IMR-90 (cell line): ENCODE measurements around the gene SLC35G6. TPM values are rescaled to one million over a fixed set of nuclear protein-coding genes. Genes with fewer than 3 reads are reported as not detected.

Source experiments
- ATAC-seq: fragments of 200-7000 bp; cut with Tn5 transposase; 2 replicates; pipeline ENCODE4 v1.9.1; 2020; ENCODE audit warnings: low read depth, mild to moderate bottlenecking, moderate library complexity
- BruUV-seq: library from RNA; stranded (reverse); fragments of 400-500 nt; replicated peaks from 2 replicates; lab custom pipeline; 2021; lab: Mats Ljungman, UMichigan
- CTCF ChIA-PET: fragments of 300-600 bp; formaldehyde crosslinking; extraction: SDS; loops from one replicate; lab custom pipeline; 2021; ENCODE audit warnings: antibody characterized with exemption; lab: Yijun Ruan, JAX
- POLR2A ChIA-PET: fragments of 300-600 bp; sonication (Branson Sonifier 250); formaldehyde crosslinking; loops from one replicate; lab custom pipeline; 2022; ENCODE audit warnings: antibody characterized with exemption; ENCODE audit not compliant: unreplicated experiment; lab: Charles Lee
- DNase-seq: peaks from one replicate; pipeline ENCODE4 v3.0.0; 2013
- H2AFZ ChIP-seq: replicated peaks from 2 replicates; pipeline ENCODE3; 2013; ENCODE audit warnings: low read length, mild to moderate bottlenecking; ENCODE audit not compliant: poor library complexity
- H2AK5ac ChIP-seq: 2 replicates; pipeline ENCODE4 v1.6.1; 2013; ENCODE audit warnings: low read depth, low read length, inconsistent platforms
- H2AK9ac ChIP-seq: replicated peaks from 2 replicates; pipeline ENCODE3; 2013; ENCODE audit warnings: mild to moderate bottlenecking, low read depth, low read length, moderate library complexity; ENCODE audit not compliant: poor library complexity
- H2BK120ac ChIP-seq: 2 replicates; pipeline ENCODE4 v1.6.1; 2013; ENCODE audit warnings: low read depth, low read length, inconsistent platforms
- H2BK15ac ChIP-seq: 3 replicates; pipeline ENCODE4 v1.6.1; 2013; ENCODE audit warnings: low read depth, low read length, inconsistent platforms
- H2BK20ac ChIP-seq: 2 replicates; pipeline ENCODE4 v1.6.1; 2013; ENCODE audit warnings: low read depth, mild to moderate bottlenecking, inconsistent platforms, low read length, moderate library complexity
- H2BK5ac ChIP-seq: 2 replicates; pipeline ENCODE4 v1.6.1; 2013; ENCODE audit warnings: mild to moderate bottlenecking, low read depth, low read length, inconsistent platforms; ENCODE audit not compliant: poor library complexity, severe bottlenecking
- H3K14ac ChIP-seq: replicated peaks from 2 replicates; pipeline ENCODE4 v1.6.1; 2013; ENCODE audit warnings: low read depth, low read length, inconsistent platforms
- H3K18ac ChIP-seq: 2 replicates; pipeline ENCODE4 v1.6.1; 2013; ENCODE audit warnings: low read depth, low read length, control low read depth
- H3K23ac ChIP-seq: 2 replicates; pipeline ENCODE4 v1.6.1; 2013; ENCODE audit warnings: low read depth, low read length, inconsistent platforms
- H3K27ac ChIP-seq: 2 replicates; pipeline ENCODE4 v1.5.1; 2013; ENCODE audit warnings: mild to moderate bottlenecking, control low read depth, low read length; ENCODE audit not compliant: insufficient read depth
- H3K27me3 ChIP-seq: 2 replicates; pipeline ENCODE4 v1.6.1; 2013; ENCODE audit warnings: low read length; ENCODE audit not compliant: control insufficient read depth, insufficient read depth
- H3K36me3 ChIP-seq: 2 replicates; pipeline ENCODE4 v1.6.1; 2013; ENCODE audit warnings: low read length, mixed read lengths; ENCODE audit not compliant: control insufficient read depth, insufficient read depth
- H3K4ac ChIP-seq: 2 replicates; pipeline ENCODE4 v1.6.1; 2013; ENCODE audit warnings: low read depth, low read length, inconsistent platforms
- H3K4me1 ChIP-seq: 2 replicates; pipeline ENCODE4 v1.6.1; 2013; ENCODE audit warnings: low read length, mixed read lengths; ENCODE audit not compliant: control insufficient read depth, insufficient read depth
- H3K4me2 ChIP-seq: 2 replicates; pipeline ENCODE4 v1.6.1; 2013; ENCODE audit warnings: low read depth, mild to moderate bottlenecking, control low read depth, low read length, moderate library complexity
- H3K4me3 ChIP-seq: 2 replicates; pipeline ENCODE4 v1.5.1; 2013; ENCODE audit warnings: low read depth, mild to moderate bottlenecking, control low read depth, low read length, moderate library complexity; ENCODE audit not compliant: insufficient read depth
- H3K56ac ChIP-seq: 2 replicates; pipeline ENCODE4 v1.6.1; 2013; ENCODE audit warnings: low read length, inconsistent platforms; ENCODE audit not compliant: insufficient read depth; ENCODE audit errors: extremely low read depth
- H3K79me1 ChIP-seq, 2 experiments: 2 replicates each; pipeline ENCODE4 v1.6.1; 2013; ENCODE audit warnings: low read length in 2 of 2, inconsistent platforms in 1 of 2, low read depth in 1 of 2
- H3K9ac ChIP-seq: 2 replicates; pipeline ENCODE4 v1.6.1; 2013; ENCODE audit warnings: low read depth, low read length, control low read depth
- H3K9me1 ChIP-seq: 2 replicates; pipeline ENCODE4 v1.6.1; 2013; ENCODE audit warnings: low read length, inconsistent platforms; ENCODE audit not compliant: insufficient read depth
- H3K9me3 ChIP-seq: 2 replicates; pipeline ENCODE4 v1.6.1; 2013; ENCODE audit warnings: low read length; ENCODE audit not compliant: control insufficient read depth, insufficient read depth
- H4K20me1 ChIP-seq: 2 replicates; pipeline ENCODE4 v1.6.1; 2013; ENCODE audit warnings: low read length, inconsistent platforms; ENCODE audit not compliant: insufficient read depth
- H4K5ac ChIP-seq: 2 replicates; pipeline ENCODE4 v1.6.1; 2013; ENCODE audit warnings: mild to moderate bottlenecking, low read depth, low read length, control low read depth
- H4K8ac ChIP-seq, 2 experiments: 2 replicates each; pipeline ENCODE4 v1.6.1; 2013; ENCODE audit warnings: low read depth in 2 of 2, low read length in 2 of 2, control low read depth in 1 of 2, inconsistent platforms in 1 of 2
- H4K91ac ChIP-seq: 2 replicates; pipeline ENCODE4 v1.6.1; 2013; ENCODE audit warnings: low read depth, low read length, inconsistent platforms; ENCODE audit not compliant: insufficient read depth
- BHLHE40 ChIP-seq: fragments of 150-350 bp; IDR thresholded peaks from 2 replicates; pipeline ENCODE4 v1.6.1; 2016; ENCODE audit warnings: mild to moderate bottlenecking, low read depth, low read length
- CEBPB ChIP-seq: IDR thresholded peaks from 2 replicates; pipeline ENCODE4 v1.6.1; 2012; ENCODE audit warnings: low read depth, low read length, improper control_type of control experiment
- CHD1 ChIP-seq: IDR thresholded peaks from 2 replicates; pipeline ENCODE4 v1.6.1; 2012; ENCODE audit warnings: low read depth, low read length, improper control_type of control experiment
- FOS ChIP-seq: fragments of 150-350 bp; IDR thresholded peaks from 2 replicates; pipeline ENCODE4 v1.6.1; 2016; ENCODE audit warnings: low read depth, low read length
- MAFK ChIP-seq: IDR thresholded peaks from 2 replicates; pipeline ENCODE4 v1.6.1; 2012; ENCODE audit warnings: low read depth, low read length, improper control_type of control experiment
- MAZ ChIP-seq: IDR thresholded peaks from 2 replicates; pipeline ENCODE4 v1.6.1; 2012; ENCODE audit warnings: low read depth, mild to moderate bottlenecking, low read length, improper control_type of control experiment, moderate library complexity, borderline replicate concordance
- MXI1 ChIP-seq: IDR thresholded peaks from 2 replicates; pipeline ENCODE4 v1.6.1; 2012; ENCODE audit warnings: low read depth, mild to moderate bottlenecking, low read length, moderate library complexity, borderline replicate concordance
- NFE2L2 ChIP-seq: fragments of 150-350 bp; IDR thresholded peaks from 2 replicates; pipeline ENCODE4 v1.6.1; 2016; ENCODE audit warnings: low read depth, mild to moderate bottlenecking, low read length
- POLR2A ChIP-seq: IDR thresholded peaks from 2 replicates; pipeline ENCODE4 v1.6.1; 2012; ENCODE audit warnings: mild to moderate bottlenecking, low read depth, low read length
- RAD21 ChIP-seq: IDR thresholded peaks from 2 replicates; pipeline ENCODE4 v1.6.1; 2012; ENCODE audit warnings: low read length, improper control_type of control experiment
- RCOR1 ChIP-seq: IDR thresholded peaks from 2 replicates; pipeline ENCODE4 v1.6.1; 2012; ENCODE audit warnings: mild to moderate bottlenecking, low read length, improper control_type of control experiment; ENCODE audit not compliant: insufficient replicate concordance
- RFX5 ChIP-seq: IDR thresholded peaks from 2 replicates; pipeline ENCODE4 v1.8.0; 2012; ENCODE audit warnings: low read depth, mild to moderate bottlenecking, low read length, moderate library complexity
- SMC3 ChIP-seq: fragments of 150-350 bp; IDR thresholded peaks from 2 replicates; pipeline ENCODE4 v1.6.1; 2016; ENCODE audit warnings: low read depth, mild to moderate bottlenecking, antibody characterized with exemption, low read length, moderate library complexity
- WGBS, 2 experiments: methylation state at CpG; one replicate each; pipeline versions ENCODE4 v1.1.5 to v1.1.7; 2013; ENCODE audit warnings: missing lambda C conversion rate in 2 of 2; ENCODE audit not compliant: insufficient read length in 1 of 2; ENCODE audit errors: extremely low coverage in 2 of 2; 5-methylcytosine and 5-hydroxymethylcytosine counted together
- dilution Hi-C: fragments of 300-500 bp; cut with HindIII; formaldehyde crosslinking; loops from one replicate; pipeline ENCODE4 v1.14.3; 2018; ENCODE audit warnings: low sequenced_read_pairs; ENCODE audit not compliant: unreplicated experiment
- in situ Hi-C: fragments of 300-500 bp; cut with MboI; formaldehyde crosslinking; loops from 3 replicates; pipeline ENCODE4 v1.14.3; 2019; ENCODE audit warnings: low sequenced_read_pairs, inconsistent platforms, mixed read lengths
- intact Hi-C: fragments of 100-400 bp; cut with micrococcal nuclease; formaldehyde crosslinking; loops from 2 replicates; pipeline ENCODE4 v1.10.0; 2022
- polyA plus RNA-seq, 3 experiments: library from polyadenylated mRNA; depleted of rRNA; stranded (reverse); fragments of >200 nt; gene quantifications; 2 replicates each; pipeline ENCODE4 v1.2.3, GENCODE V29; 2012; ENCODE audit warnings: low replicate concordance in 1 of 3
- total RNA-seq: library from RNA; depleted of rRNA; stranded (reverse); fragments of >200 nt; gene quantifications from 2 replicates; pipeline ENCODE4 v1.2.3, GENCODE V29; 2012
- TF ChIP-seq, protein P1 (sequence below): conservative IDR thresholded peaks from 2 replicates; pipeline ENCODE4 v1.5.1; 2012; ENCODE audit warnings: mild to moderate bottlenecking, low read depth, low read length, improper control_type of control experiment
- TF ChIP-seq, protein P2 (sequence below): fragments of 150-350 bp; IDR thresholded peaks from 2 replicates; pipeline ENCODE4 v1.6.1; 2016; ENCODE audit warnings: low read depth, mild to moderate bottlenecking, low read length, moderate library complexity, borderline replicate concordance
- TF ChIP-seq, protein P3 (sequence below): fragments of 150-350 bp; IDR thresholded peaks from 2 replicates; pipeline ENCODE4 v1.6.1; 2017; ENCODE audit warnings: mild to moderate bottlenecking, antibody characterized with exemption, low read length, low read depth

The SLC35G6 gene
- total and polyA plus RNA-seq, 2 of the 4 experiments (the other 2 are of a cell fraction): not detected

DNA sequence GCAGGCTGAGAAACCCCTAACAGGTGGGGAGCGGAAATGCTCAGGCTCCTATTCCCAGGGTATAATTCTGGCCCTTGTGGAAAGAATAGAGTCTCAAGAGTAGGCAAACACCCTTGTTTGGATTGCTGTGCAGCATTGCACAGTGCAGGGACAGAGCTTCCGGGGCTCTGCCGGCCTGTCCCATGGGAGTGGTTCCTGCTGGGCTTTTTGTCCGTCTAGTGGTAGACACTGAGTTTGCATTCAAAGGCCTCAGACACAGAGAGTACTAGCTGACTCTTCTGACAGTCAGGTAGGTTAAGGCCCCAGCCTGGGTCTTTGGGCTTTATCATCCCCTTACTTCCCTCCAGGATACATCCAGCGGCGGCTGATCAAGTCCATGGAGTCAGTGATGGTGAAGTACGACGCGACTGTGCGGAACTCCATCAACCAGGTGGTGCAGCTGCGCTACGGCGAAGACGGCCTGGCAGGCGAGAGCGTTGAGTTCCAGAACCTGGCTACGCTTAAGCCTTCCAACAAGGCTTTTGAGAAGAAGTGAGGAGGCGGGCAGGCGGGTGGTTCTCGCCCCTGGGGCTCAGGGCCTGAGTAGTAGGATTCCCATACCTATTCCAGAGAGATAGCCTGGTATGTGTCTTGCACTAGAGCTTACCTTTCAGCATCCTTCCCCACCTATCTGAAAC is 21.1 kb downstream of the SLC35G6 start:
- Histone ChIP-seq H2BK20ac (no peak overlapping the region), H2BK15ac (no peak overlapping the region), H2BK5ac (no peak overlapping the region), H4K91ac (no peak overlapping the region), H3K18ac (no peak overlapping the region), H3K4me2 (no peak overlapping the region), H3K23ac (no peak overlapping the region), H2AK5ac (no peak overlapping the region), H3K4ac (no peak overlapping the region), H3K14ac (no peak overlapping the region), H4K8ac (no peak overlapping the region), H2AK9ac (no peak overlapping the region), H3K56ac (no peak overlapping the region), H3K4me3 (no peak overlapping the region), H3K27me3 (no peaks in the 10 kb centered on the region), H3K9me3 (no peaks in the 10 kb centered on the region), H3K27ac (no peak overlapping the region), H3K79me1 (peaks cover 36 to 45% of the 10 kb centered on the region in 2 experiments), H3K9ac (no peak overlapping the region), H4K5ac (no peak overlapping the region), H3K36me3 (peaks cover 76% of the 10 kb centered on the region), H2AFZ (no peak overlapping the region), H2BK120ac (no peak overlapping the region), H3K9me1 (peaks cover 2% of the 10 kb centered on the region; the same call in 1 of the 2 replicates), H4K20me1 (peaks cover 9% of the 10 kb centered on the region; the same call in 1 of the 2 replicates), H3K4me1 (no peaks in the 10 kb centered on the region)
- POLR2A ChIA-PET: no interaction called here
- dilution Hi-C loops (no loop called here), in situ Hi-C loops (no loop called here), intact Hi-C loops (no loop called here)
- BruUV-seq: no TSS peak
- CTCF ChIA-PET: interaction anchor here (1.2 kb wide), 1 partner anchor 12 kb away, joined by 3 read pairs; no protein-coding TSS in a partner anchor
- TF ChIP-seq RAD21 (no peak), BHLHE40 (no peak), CHD1 (no peak), MAZ (no peak), RCOR1 (no peak), NFE2L2 (no peak), MXI1 (no peak), SMC3 (no peak), MAFK (no peak), RFX5 (no peak), CEBPB (no peak), POLR2A (no peak), FOS (no peak)
- TF ChIP-seq, protein P1, sequence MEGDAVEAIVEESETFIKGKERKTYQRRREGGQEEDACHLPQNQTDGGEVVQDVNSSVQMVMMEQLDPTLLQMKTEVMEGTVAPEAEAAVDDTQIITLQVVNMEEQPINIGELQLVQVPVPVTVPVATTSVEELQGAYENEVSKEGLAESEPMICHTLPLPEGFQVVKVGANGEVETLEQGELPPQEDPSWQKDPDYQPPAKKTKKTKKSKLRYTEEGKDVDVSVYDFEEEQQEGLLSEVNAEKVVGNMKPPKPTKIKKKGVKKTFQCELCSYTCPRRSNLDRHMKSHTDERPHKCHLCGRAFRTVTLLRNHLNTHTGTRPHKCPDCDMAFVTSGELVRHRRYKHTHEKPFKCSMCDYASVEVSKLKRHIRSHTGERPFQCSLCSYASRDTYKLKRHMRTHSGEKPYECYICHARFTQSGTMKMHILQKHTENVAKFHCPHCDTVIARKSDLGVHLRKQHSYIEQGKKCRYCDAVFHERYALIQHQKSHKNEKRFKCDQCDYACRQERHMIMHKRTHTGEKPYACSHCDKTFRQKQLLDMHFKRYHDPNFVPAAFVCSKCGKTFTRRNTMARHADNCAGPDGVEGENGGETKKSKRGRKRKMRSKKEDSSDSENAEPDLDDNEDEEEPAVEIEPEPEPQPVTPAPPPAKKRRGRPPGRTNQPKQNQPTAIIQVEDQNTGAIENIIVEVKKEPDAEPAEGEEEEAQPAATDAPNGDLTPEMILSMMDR: no peak
- TF ChIP-seq, protein P2, sequence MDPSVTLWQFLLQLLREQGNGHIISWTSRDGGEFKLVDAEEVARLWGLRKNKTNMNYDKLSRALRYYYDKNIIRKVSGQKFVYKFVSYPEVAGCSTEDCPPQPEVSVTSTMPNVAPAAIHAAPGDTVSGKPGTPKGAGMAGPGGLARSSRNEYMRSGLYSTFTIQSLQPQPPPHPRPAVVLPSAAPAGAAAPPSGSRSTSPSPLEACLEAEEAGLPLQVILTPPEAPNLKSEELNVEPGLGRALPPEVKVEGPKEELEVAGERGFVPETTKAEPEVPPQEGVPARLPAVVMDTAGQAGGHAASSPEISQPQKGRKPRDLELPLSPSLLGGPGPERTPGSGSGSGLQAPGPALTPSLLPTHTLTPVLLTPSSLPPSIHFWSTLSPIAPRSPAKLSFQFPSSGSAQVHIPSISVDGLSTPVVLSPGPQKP: no peak
- TF ChIP-seq, protein P3, sequence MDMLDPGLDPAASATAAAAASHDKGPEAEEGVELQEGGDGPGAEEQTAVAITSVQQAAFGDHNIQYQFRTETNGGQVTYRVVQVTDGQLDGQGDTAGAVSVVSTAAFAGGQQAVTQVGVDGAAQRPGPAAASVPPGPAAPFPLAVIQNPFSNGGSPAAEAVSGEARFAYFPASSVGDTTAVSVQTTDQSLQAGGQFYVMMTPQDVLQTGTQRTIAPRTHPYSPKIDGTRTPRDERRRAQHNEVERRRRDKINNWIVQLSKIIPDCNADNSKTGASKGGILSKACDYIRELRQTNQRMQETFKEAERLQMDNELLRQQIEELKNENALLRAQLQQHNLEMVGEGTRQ: no peak
- DNase-seq: no peak
- 100% methylated on average over 3 of the region's 20 CpGs; no CpG with 5 or more reads in 1 of the 2 experiments for WGBS, 2 experiments
- ATAC-seq: no peak
